ENCODE results near the gene METTL1.

METTL1 gene

GRCh38 chr12:57763881-57764661 lies 7.8 kb downstream of the METTL1 start:
- Histone ChIP-seq H3K4me3 (ENCODE audit: insufficient read depth, low read depth, low read length) (no peak overlapping the region), H3K27me3 (ENCODE audit: control insufficient read depth, insufficient read depth, low read length, poor library complexity, severe bottlenecking) (peaks cover 52% of the 10 kb centered on the region), H3K27ac (ENCODE audit: insufficient read depth, low read depth, low read length, poor library complexity, severe bottlenecking) (no peak overlapping the region), H3K36me3 (ENCODE audit: control insufficient read depth, insufficient read depth, low read length) (no peaks in the 10 kb centered on the region), H3K4me1 (ENCODE audit: control insufficient read depth, insufficient read depth, low read length) (peaks cover 16% of the 10 kb centered on the region), H3K9me3 (ENCODE audit: control insufficient read depth, low read length) (no peaks in the 10 kb centered on the region)
- WGBS, 2 experiments: 79 to 81% methylated on average over 6 of the region's 6 CpGs

DNA sequence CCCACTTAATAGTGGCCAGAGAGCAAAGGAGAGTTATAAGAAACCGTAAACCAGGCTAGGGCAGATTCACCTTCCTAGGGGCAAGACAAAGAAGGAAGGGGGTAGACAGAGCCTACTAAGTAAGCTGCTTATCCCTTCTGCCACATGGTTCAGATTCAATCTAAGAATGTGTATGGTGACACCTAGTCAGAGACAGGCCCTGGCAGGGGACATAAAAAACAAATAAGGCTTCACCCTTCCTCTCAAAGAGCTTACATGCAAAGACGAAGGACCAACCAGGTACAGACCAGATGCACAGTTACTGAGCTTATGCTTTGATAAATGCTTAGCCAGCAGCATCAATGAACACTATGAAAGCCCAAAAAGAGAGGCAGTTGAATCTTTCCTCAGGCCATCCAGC lies 9.4 kb downstream of the METTL1 start:
- no peaks in the 10 kb centered on the region for H3K36me3 ChIP-seq (ENCODE audit: control insufficient read depth, insufficient read depth, low read length)

DNA sequence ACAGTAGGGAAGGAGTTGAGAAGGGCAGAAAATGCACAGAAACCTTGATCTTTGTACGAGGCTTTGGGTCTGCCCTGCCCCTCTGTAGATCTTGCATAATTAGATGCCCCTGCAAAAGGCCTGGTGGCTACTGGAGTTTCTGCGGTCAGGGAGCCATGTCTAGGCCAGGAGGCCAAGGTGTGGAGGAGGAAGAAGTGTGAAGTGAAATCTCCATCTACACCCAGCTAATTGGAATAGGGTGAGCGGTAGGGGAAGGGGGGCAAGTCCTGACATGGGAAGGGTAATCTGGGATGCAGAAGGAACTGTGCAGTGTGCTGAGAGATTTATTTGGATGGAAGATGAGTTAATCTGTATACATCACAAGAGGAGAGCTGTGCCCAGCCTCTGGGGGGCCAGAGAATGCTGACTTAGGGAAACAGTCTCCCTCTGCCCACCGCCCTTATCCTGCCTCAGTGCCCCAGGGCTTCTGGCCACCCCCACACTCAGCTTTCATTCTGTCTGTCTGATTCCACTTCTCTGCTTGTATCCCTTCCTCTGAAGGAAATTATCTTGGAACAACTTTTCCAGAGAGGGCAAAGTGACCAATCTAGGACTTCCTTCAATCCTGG lies 10.4 kb downstream of the METTL1 start:
- Histone ChIP-seq H3K36me3 (ENCODE audit: control insufficient read depth, insufficient read depth, low read length) (no peaks in the 10 kb centered on the region), H3K27ac (ENCODE audit: insufficient read depth, low read depth, low read length, poor library complexity, severe bottlenecking) (no peak overlapping the region), H3K9me3 (ENCODE audit: control insufficient read depth, low read length) (no peaks in the 10 kb centered on the region), H3K4me3 (ENCODE audit: insufficient read depth, low read depth, low read length) (no peak overlapping the region), H3K4me1 (ENCODE audit: control insufficient read depth, insufficient read depth, low read length) (peaks cover 9% of the 10 kb centered on the region), H3K27me3 (ENCODE audit: control insufficient read depth, insufficient read depth, low read length, poor library complexity, severe bottlenecking) (peaks cover 48% of the 10 kb centered on the region)
- WGBS, 2 experiments: 90% methylated on average over 4 of the region's 4 CpGs

More for the DNA sequence above, 9.4 kb downstream of the METTL1 start:
- 87 to 89% methylated on average over 2 of the region's 2 CpGs for WGBS, 2 experiments
- no peak overlapping the region for H3K27ac ChIP-seq (ENCODE audit: insufficient read depth, low read depth, low read length, poor library complexity, severe bottlenecking)
- no peaks in the 10 kb centered on the region for H3K9me3 ChIP-seq (ENCODE audit: control insufficient read depth, low read length)
- H3K4me1 ChIP-seq (ENCODE audit: control insufficient read depth, insufficient read depth, low read length): peaks cover 16% of the 10 kb centered on the region
- no peak overlapping the region for H3K4me3 ChIP-seq (ENCODE audit: insufficient read depth, low read depth, low read length)
- H3K27me3 ChIP-seq (ENCODE audit: control insufficient read depth, insufficient read depth, low read length, poor library complexity, severe bottlenecking): peaks cover 48% of the 10 kb centered on the region

- 85% methylated on average over 3 of the region's 3 CpGs for WGBS, 2 experiments
- Histone ChIP-seq H3K36me3 (ENCODE audit: control insufficient read depth, insufficient read depth, low read length) (no peaks in the 10 kb centered on the region), H3K4me1 (ENCODE audit: control insufficient read depth, insufficient read depth, low read length) (peaks cover 9% of the 10 kb centered on the region), H3K4me3 (ENCODE audit: insufficient read depth, low read depth, low read length) (no peak overlapping the region), H3K27me3 (ENCODE audit: control insufficient read depth, insufficient read depth, low read length, poor library complexity, severe bottlenecking) (peaks cover 48% of the 10 kb centered on the region), H3K9me3 (ENCODE audit: control insufficient read depth, low read length) (no peaks in the 10 kb centered on the region), H3K27ac (ENCODE audit: insufficient read depth, low read depth, low read length, poor library complexity, severe bottlenecking) (no peak overlapping the region)
These were observed 11.4 kb downstream of the METTL1 start for GRCh38 chr12:57760347-57760982.

GRCh38 chr12:57759360-57759980 lies 12.4 kb downstream of the METTL1 start:
- Histone ChIP-seq H3K4me1 (ENCODE audit: control insufficient read depth, insufficient read depth, low read length) (peaks cover 9% of the 10 kb centered on the region), H3K27me3 (ENCODE audit: control insufficient read depth, insufficient read depth, low read length, poor library complexity, severe bottlenecking) (peaks cover 48% of the 10 kb centered on the region), H3K36me3 (ENCODE audit: control insufficient read depth, insufficient read depth, low read length) (no peaks in the 10 kb centered on the region), H3K9me3 (ENCODE audit: control insufficient read depth, low read length) (no peaks in the 10 kb centered on the region), H3K27ac (ENCODE audit: insufficient read depth, low read depth, low read length, poor library complexity, severe bottlenecking) (no peak overlapping the region), H3K4me3 (ENCODE audit: insufficient read depth, low read depth, low read length) (no peak overlapping the region)
- 34 to 39% methylated on average over 3 of the region's 3 CpGs for WGBS, 2 experiments

DNA sequence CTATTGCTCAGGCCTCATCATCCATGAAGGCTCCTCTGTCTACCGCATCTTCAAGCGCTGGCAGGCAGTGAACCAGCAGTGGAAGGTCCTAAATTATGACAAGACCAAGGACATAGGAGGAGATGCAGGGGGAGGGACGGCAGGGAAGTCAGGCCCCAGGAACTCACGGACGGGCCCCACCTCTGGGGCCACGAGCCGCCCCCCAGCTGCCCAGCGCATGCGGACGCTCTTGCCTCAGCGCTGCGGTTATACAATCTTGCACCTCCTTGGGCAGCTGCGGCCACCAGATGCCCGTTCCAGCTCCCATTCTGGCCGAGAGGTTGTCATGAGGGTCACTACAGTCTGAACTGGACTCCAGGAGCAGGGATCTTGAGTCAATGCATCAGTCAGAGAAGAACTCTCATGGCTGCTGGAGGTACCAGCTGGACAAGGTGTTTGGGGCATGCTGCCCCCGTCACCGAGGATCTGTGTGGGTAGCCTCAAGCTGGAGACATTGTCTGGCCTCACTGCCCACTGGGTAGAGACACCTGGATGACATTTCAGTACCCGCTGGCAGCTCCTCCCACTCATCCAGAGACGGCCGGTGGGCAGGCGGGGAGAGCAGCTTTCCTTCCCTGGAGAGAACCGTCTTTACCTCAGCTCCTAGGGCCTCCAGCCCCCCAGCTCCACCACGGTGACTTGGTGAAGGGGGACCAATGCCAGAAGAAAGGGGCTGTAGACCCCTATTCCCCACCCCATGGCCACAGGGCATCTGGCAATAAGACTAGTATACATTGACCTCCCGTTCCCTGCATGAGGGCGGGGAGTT lies 13.1 kb downstream of the METTL1 start:
- Histone ChIP-seq H3K27me3 (ENCODE audit: control insufficient read depth, insufficient read depth, low read length, poor library complexity, severe bottlenecking) (peaks cover 48% of the 10 kb centered on the region), H3K9me3 (ENCODE audit: control insufficient read depth, low read length) (no peaks in the 10 kb centered on the region), H3K4me3 (ENCODE audit: insufficient read depth, low read depth, low read length) (no peak overlapping the region), H3K4me1 (ENCODE audit: control insufficient read depth, insufficient read depth, low read length) (peaks cover 16% of the 10 kb centered on the region), H3K27ac (ENCODE audit: insufficient read depth, low read depth, low read length, poor library complexity, severe bottlenecking) (no peak overlapping the region), H3K36me3 (ENCODE audit: control insufficient read depth, insufficient read depth, low read length) (no peaks in the 10 kb centered on the region)
- WGBS, 2 experiments: 90 to 93% methylated on average over 25 of the region's 25 CpGs

DNA sequence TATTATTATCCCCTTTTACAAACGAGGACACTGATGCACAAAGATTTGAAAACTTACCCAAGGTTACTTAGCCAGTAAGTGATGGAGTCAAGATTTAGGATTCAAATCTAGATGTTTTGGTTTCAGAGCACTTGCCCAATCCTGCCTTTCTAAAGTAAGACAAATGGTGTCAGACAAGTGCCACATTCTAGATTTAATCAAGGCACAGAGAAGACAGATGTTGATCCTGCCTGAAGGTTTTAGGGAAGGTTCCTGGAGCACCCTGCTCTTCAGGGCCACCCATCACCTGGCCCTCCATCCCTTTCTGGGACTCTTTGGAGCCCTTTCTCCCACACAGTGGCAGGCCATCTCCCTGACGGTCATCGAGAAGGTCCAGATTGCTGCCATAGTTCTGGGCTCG lies 14.1 kb downstream of the METTL1 start:
- H3K27ac ChIP-seq (ENCODE audit: insufficient read depth, low read depth, low read length, poor library complexity, severe bottlenecking): no peak overlapping the region
- no peaks in the 10 kb centered on the region for H3K36me3 ChIP-seq (ENCODE audit: control insufficient read depth, insufficient read depth, low read length)
- H3K9me3 ChIP-seq (ENCODE audit: control insufficient read depth, low read length): no peaks in the 10 kb centered on the region
- no peak overlapping the region for H3K4me3 ChIP-seq (ENCODE audit: insufficient read depth, low read depth, low read length)
- H3K27me3 ChIP-seq (ENCODE audit: control insufficient read depth, insufficient read depth, low read length, poor library complexity, severe bottlenecking): peaks cover 44% of the 10 kb centered on the region
- H3K4me1 ChIP-seq (ENCODE audit: control insufficient read depth, insufficient read depth, low read length): peaks cover 21% of the 10 kb centered on the region
- 92% methylated on average over 3 to 4 of the region's 4 CpGs for WGBS, 2 experiments

GRCh38 chr12:57756406-57757341 lies 15.2 kb downstream of the METTL1 start:
- Histone ChIP-seq H3K27ac (ENCODE audit: insufficient read depth, low read depth, low read length, poor library complexity, severe bottlenecking) (no peak overlapping the region), H3K27me3 (ENCODE audit: control insufficient read depth, insufficient read depth, low read length, poor library complexity, severe bottlenecking) (peaks cover 43% of the 10 kb centered on the region), H3K36me3 (ENCODE audit: control insufficient read depth, insufficient read depth, low read length) (no peaks in the 10 kb centered on the region), H3K9me3 (ENCODE audit: control insufficient read depth, low read length) (no peaks in the 10 kb centered on the region), H3K4me1 (ENCODE audit: control insufficient read depth, insufficient read depth, low read length) (peaks cover 23% of the 10 kb centered on the region), H3K4me3 (ENCODE audit: insufficient read depth, low read depth, low read length) (peak overlapping the region; percentile 51)
- 17% methylated on average over 17 of the region's 22 CpGs for WGBS, 2 experiments

All from ectodermal cell (in vitro differentiated cells).